CD4-positive, CD25-positive, alpha-beta regulatory T cell (primary cell): ENCODE measurements around the gene GNPNAT1. TPM values are rescaled to one million over a fixed set of nuclear protein-coding genes. Genes with fewer than 3 reads are reported as not detected.
A peak's percentile ranks its signal among the peaks of the same experiment; 100 is the strongest.
"Not testable (repeated sequence)": the region's sequence is repeated elsewhere in the genome, so short reads cannot be mapped to it uniquely, and the experiment has no call there.

Experiments used
- ATAC-seq, 2 donors: fragments of 150-1000 bp; cut with Tn5 transposase; one replicate each; pipeline ENCODE4 v1.10.0; 2021; ENCODE audit warnings: low read depth in 2 of 2, moderate number of reproducible peaks in 2 of 2, moderate library complexity in 1 of 2
- DNase-seq, 3 donors: peaks; one replicate each; pipeline versions ENCODE4 v3.0.0 to v3.0.0-alpha.2; 2012 to 2022; ENCODE audit warnings: mixed read lengths in 1 of 3
- H3K27ac ChIP-seq: one replicate; pipeline ENCODE4 v1.7.0; 2013; ENCODE audit warnings: mild to moderate bottlenecking, low read length; ENCODE audit not compliant: insufficient read depth, poor library complexity, severe bottlenecking
- H3K27me3 ChIP-seq: one replicate; pipeline ENCODE4 v1.7.0; 2013; ENCODE audit warnings: low read length; ENCODE audit not compliant: control insufficient read depth, insufficient read depth
- H3K36me3 ChIP-seq: one replicate; pipeline ENCODE4 v1.7.0; 2013; ENCODE audit warnings: mild to moderate bottlenecking, low read length, moderate library complexity; ENCODE audit not compliant: control insufficient read depth, insufficient read depth
- H3K4me1 ChIP-seq: 2 replicates; pipeline ENCODE4 v1.7.0; 2013; ENCODE audit warnings: mild to moderate bottlenecking, low read length; ENCODE audit not compliant: insufficient read depth, control insufficient read depth, poor library complexity, severe bottlenecking
- H3K4me3 ChIP-seq: one replicate; pipeline ENCODE4 v1.7.0; 2013; ENCODE audit warnings: low read depth, mild to moderate bottlenecking, low read length, moderate library complexity
- H3K9me3 ChIP-seq, 2 experiments: 1 replicate in 1 of 2; 2 replicates in 1 of 2; pipeline ENCODE4 v1.7.0; 2013; ENCODE audit warnings: low read length in 2 of 2, mild to moderate bottlenecking in 1 of 2, moderate library complexity in 1 of 2; ENCODE audit not compliant: control insufficient read depth in 2 of 2
- H3K27ac Mint-ChIP-seq, 3 donors: one replicate each; pipeline ENCODE4 v1.8.0; 2020 to 2022; ENCODE audit warnings: mild to moderate bottlenecking in 3 of 3, mixed read lengths in 3 of 3, moderate library complexity in 2 of 3
- H3K27me3 Mint-ChIP-seq: one replicate; pipeline ENCODE4 v1.8.0; 2022; ENCODE audit warnings: mild to moderate bottlenecking, mixed read lengths
- H3K36me3 Mint-ChIP-seq: one replicate; pipeline ENCODE4 v1.8.0; 2020; ENCODE audit warnings: mixed read lengths
- H3K4me1 Mint-ChIP-seq, 4 donors: one replicate each; pipeline ENCODE4 v1.8.0; 2020 to 2022; ENCODE audit warnings: mixed read lengths in 4 of 4, mild to moderate bottlenecking in 1 of 4
- H3K4me3 Mint-ChIP-seq, 4 donors: one replicate each; pipeline ENCODE4 v1.8.0; 2020 to 2022; ENCODE audit warnings: mild to moderate bottlenecking in 4 of 4, mixed read lengths in 4 of 4, moderate library complexity in 3 of 4
- H3K9me3 Mint-ChIP-seq, 7 donors: one replicate each; pipeline ENCODE4 v1.8.0; 2020 to 2022; ENCODE audit warnings: mixed read lengths in 7 of 7, mild to moderate bottlenecking in 3 of 7, moderate library complexity in 2 of 7
- polyA plus RNA-seq, 4 donors: library from polyadenylated mRNA; unstranded; fragments of 300-500 nt; fragmentation: Illumina TruSeq; gene quantifications; one replicate each; pipeline ENCODE4 v1.2.3, GENCODE V29; 2021
- total RNA-seq: library from RNA; stranded (reverse); gene quantifications from one replicate; pipeline ENCODE4 v1.2.3, GENCODE V29; 2022

GNPNAT1 gene
- total and polyA plus RNA-seq, 5 donors from 2014 or later = 7.9 to 14.2 (median 13.8) TPM

GRCh38 chr14:52767058-52767833 lies 24.2 kb downstream of the GNPNAT1 start:
- ATAC-seq (no peak), DNase-seq (no peak)
- H3K4me3 ChIP-seq = no peak overlapping the region
- Mint-ChIP-seq H3K4me1 (peaks cover 19 to 43% (median 31%) of the 10 kb centered on the region in 4 donors), H3K27ac (peak overlapping the region in 2 of 3 donors; percentile 59 to 69), H3K27me3 (no peaks in the 10 kb centered on the region), H3K9me3 (peaks cover 0 to 2% (median 0%) of the 10 kb centered on the region in 7 donors), H3K4me3 (no peak overlapping the region), H3K36me3 (peaks cover 57% of the 10 kb centered on the region)
- H3K36me3 ChIP-seq = peaks cover 73% of the 10 kb centered on the region
- peaks cover 10% of the 10 kb centered on the region for H3K4me1 ChIP-seq
- no peaks in the 10 kb centered on the region for H3K27me3 ChIP-seq
- no peaks in the 10 kb centered on the region for H3K9me3 ChIP-seq
- no peak overlapping the region for H3K27ac ChIP-seq

GRCh38 chr14:52762923-52763322 lies 28.5 kb downstream of the GNPNAT1 start:
- H3K27me3 Mint-ChIP-seq, DNase-seq, H3K27me3 ChIP-seq, ATAC-seq, H3K9me3 Mint-ChIP-seq, H3K9me3 ChIP-seq: not testable (repeated sequence)
- Mint-ChIP-seq H3K4me1 (peaks cover 13 to 46% (median 23%) of the 10 kb centered on the region in 4 donors), H3K4me3 (peak overlapping the region in 3 of 4 donors; percentile 63 to 86 (median 83)), H3K36me3 (peaks cover 38% of the 10 kb centered on the region), H3K27ac (peak overlapping the region; percentile 2 to 90 (median 74))
- H3K27ac ChIP-seq = peak overlapping the region; percentile 33
- H3K36me3 ChIP-seq = peaks cover 60% of the 10 kb centered on the region
- peaks cover 10% of the 10 kb centered on the region for H3K4me1 ChIP-seq
- H3K4me3 ChIP-seq = peak overlapping the region; percentile 74

GRCh38 chr14:52759145-52759544 lies 32.3 kb downstream of the GNPNAT1 start:
- Mint-ChIP-seq H3K9me3 (no peaks in the 10 kb centered on the region), H3K4me3 (no peak overlapping the region), H3K27ac (peak overlapping the region in 2 of 3 donors; percentile 25 to 43)

GRCh38 chr14:52755607-52756316 lies 35.6 kb downstream of the GNPNAT1 start:
- no peak overlapping the region for H3K4me3 Mint-ChIP-seq
- no peaks in the 10 kb centered on the region for H3K9me3 ChIP-seq

More at GRCh38 chr14:52759145-52759544, 32.3 kb downstream of the GNPNAT1 start:
- peaks cover 36% of the 10 kb centered on the region for H3K36me3 ChIP-seq
- DNase-seq (no peak), ATAC-seq (no peak)
- H3K36me3 Mint-ChIP-seq = peaks cover 20% of the 10 kb centered on the region
- H3K9me3 ChIP-seq = no peaks in the 10 kb centered on the region
- H3K4me3 ChIP-seq = no peak overlapping the region
- H3K4me1 Mint-ChIP-seq = peaks cover 10 to 32% (median 14%) of the 10 kb centered on the region in 4 donors
- H3K27me3 Mint-ChIP-seq = no peaks in the 10 kb centered on the region
- H3K27me3 ChIP-seq = no peaks in the 10 kb centered on the region
- H3K27ac ChIP-seq = no peak overlapping the region
- H3K4me1 ChIP-seq = peaks cover 10% of the 10 kb centered on the region

DNA sequence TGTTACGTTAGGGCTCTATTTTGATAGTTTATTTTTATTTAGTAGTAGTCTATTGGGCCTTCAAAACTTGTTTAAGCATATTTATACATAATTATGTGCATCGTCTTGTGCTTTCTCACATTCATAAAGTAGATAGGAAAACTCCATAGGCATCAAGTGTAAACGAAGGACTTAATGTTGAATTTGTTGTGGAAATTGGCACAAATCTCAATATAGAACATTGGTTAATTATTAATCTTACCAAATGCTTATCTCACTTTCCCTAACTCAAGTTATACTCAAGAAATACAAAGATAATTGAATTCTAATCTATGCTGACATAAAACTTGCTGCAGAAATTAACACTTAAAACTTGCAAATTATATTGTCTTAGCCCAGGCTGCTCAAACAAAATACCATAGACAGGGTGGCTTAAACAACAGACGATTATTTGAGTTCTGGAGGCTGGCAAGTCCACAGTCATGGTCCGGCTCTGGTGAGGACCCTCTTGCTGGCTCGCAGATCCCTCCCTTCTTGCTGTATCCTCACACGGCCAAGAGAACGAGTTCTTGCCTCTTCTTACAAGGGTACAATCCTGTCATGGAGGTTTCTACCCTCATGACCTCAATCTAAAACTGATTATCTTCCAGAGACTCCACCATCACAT lies 42.6 kb downstream of the GNPNAT1 start:
- H3K9me3 ChIP-seq = no peaks in the 10 kb centered on the region
- ATAC-seq (no peak), DNase-seq (no peak)
- no peak overlapping the region for H3K27ac ChIP-seq
- Mint-ChIP-seq H3K36me3 (peaks cover 40% of the 10 kb centered on the region), H3K9me3 (no peaks in the 10 kb centered on the region), H3K4me3 (no peak overlapping the region), H3K4me1 (peaks cover 28 to 61% (median 38%) of the 10 kb centered on the region in 4 donors), H3K27ac (peak overlapping the region in 2 of 3 donors; percentile 77 to 78), H3K27me3 (no peaks in the 10 kb centered on the region)
- no peak overlapping the region for H3K4me3 ChIP-seq
- peaks cover 31% of the 10 kb centered on the region for H3K4me1 ChIP-seq
- H3K36me3 ChIP-seq = peaks cover 65% of the 10 kb centered on the region
- no peaks in the 10 kb centered on the region for H3K27me3 ChIP-seq

More at GRCh38 chr14:52755607-52756316, 35.6 kb downstream of the GNPNAT1 start:
- H3K27ac ChIP-seq = no peak overlapping the region
- no peaks in the 10 kb centered on the region for H3K27me3 ChIP-seq
- H3K36me3 ChIP-seq = peaks cover 39% of the 10 kb centered on the region
- Mint-ChIP-seq H3K27ac (peak overlapping the region in 1 of 3 donors; percentile 88), H3K36me3 (peaks cover 12% of the 10 kb centered on the region), H3K9me3 (no peaks in the 10 kb centered on the region), H3K4me1 (peaks cover 0 to 16% (median 8%) of the 10 kb centered on the region in 4 donors), H3K27me3 (no peaks in the 10 kb centered on the region)
- ATAC-seq = no peak
- DNase-seq = no peak
- H3K4me1 ChIP-seq = no peaks in the 10 kb centered on the region
- H3K4me3 ChIP-seq = no peak overlapping the region

GRCh38 chr14:52741865-52742264 lies 49.5 kb downstream of the GNPNAT1 start:
- peak overlapping the region; percentile 94 to 99 (median 98) for H3K27ac Mint-ChIP-seq
- DNase-seq (peak in 2 of 3 donors; percentile 56 to 77), ATAC-seq (peak; percentile 54 to 56)
- peaks cover 0 to 1% (median 0%) of the 10 kb centered on the region in 7 donors for H3K9me3 Mint-ChIP-seq
- Histone ChIP-seq H3K36me3 (peaks cover 26% of the 10 kb centered on the region), H3K27ac (peak overlapping the region; percentile 87), H3K4me1 (peaks cover 86% of the 10 kb centered on the region), H3K9me3 (no peaks in the 10 kb centered on the region), H3K4me3 (peak overlapping the region; percentile 88), H3K27me3 (no peaks in the 10 kb centered on the region)
- H3K4me3 Mint-ChIP-seq = peak overlapping the region; percentile 77 to 92 (median 84)
- H3K4me1 Mint-ChIP-seq = peaks cover 50 to 95% (median 68%) of the 10 kb centered on the region in 4 donors
- no peaks in the 10 kb centered on the region for H3K27me3 Mint-ChIP-seq
- peaks cover 30% of the 10 kb centered on the region for H3K36me3 Mint-ChIP-seq

DNA sequence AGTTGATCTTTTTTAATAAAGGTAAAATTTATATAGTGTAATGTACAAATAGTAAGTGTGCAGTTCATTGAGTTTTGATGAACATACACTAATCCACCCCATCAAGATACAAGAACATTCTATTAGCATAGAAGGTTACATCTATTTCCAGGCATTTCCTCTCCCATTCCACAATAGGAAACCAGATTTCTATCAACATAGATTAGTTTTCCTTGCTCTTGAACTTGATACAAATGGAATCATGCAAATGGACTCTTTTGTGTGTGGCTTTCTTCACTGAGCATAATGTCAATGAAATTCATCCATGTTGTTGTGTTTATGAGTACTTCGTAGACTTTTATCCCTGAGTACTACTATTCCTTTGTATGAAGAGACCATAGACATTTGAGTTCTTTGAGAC lies 50.7 kb downstream of the GNPNAT1 start:
- Mint-ChIP-seq H3K4me1 (peaks cover 47 to 96% (median 69%) of the 10 kb centered on the region in 4 donors), H3K4me3 (peak overlapping the region; percentile 16 to 81 (median 56))
- H3K27ac ChIP-seq = peak overlapping the region; percentile 87

More for the DNA sequence above, 50.7 kb downstream of the GNPNAT1 start:
- H3K27me3 ChIP-seq = no peaks in the 10 kb centered on the region
- H3K4me1 ChIP-seq = peaks cover 85% of the 10 kb centered on the region
- H3K27me3 Mint-ChIP-seq = no peaks in the 10 kb centered on the region
- H3K36me3 Mint-ChIP-seq = peaks cover 23% of the 10 kb centered on the region
- peak overlapping the region; percentile 73 for H3K4me3 ChIP-seq
- no peaks in the 10 kb centered on the region for H3K9me3 ChIP-seq
- DNase-seq (no peak), ATAC-seq (no peak)
- peaks cover 15% of the 10 kb centered on the region for H3K36me3 ChIP-seq
- peaks cover 0 to 1% (median 0%) of the 10 kb centered on the region in 7 donors for H3K9me3 Mint-ChIP-seq
- peak overlapping the region; percentile 84 to 99 (median 98) for H3K27ac Mint-ChIP-seq
